ENCODE data around the gene MRPS18B. TPM values are rescaled to one million over a fixed set of nuclear protein-coding genes. Genes with fewer than 3 reads are reported as not detected.

Gene MRPS18B
- total and polyA plus RNA-seq, 2 of the 13 experiments (the other 11 are each of a cell fraction or from before 2014, with no cell fraction given): 125 to 131 TPM

GRCh38 chr6:30626484-30627366, 9.1 kb downstream of the MRPS18B start, which contains the start of gene ATAT1 (continued):
- TF ChIP-seq, protein P1, sequence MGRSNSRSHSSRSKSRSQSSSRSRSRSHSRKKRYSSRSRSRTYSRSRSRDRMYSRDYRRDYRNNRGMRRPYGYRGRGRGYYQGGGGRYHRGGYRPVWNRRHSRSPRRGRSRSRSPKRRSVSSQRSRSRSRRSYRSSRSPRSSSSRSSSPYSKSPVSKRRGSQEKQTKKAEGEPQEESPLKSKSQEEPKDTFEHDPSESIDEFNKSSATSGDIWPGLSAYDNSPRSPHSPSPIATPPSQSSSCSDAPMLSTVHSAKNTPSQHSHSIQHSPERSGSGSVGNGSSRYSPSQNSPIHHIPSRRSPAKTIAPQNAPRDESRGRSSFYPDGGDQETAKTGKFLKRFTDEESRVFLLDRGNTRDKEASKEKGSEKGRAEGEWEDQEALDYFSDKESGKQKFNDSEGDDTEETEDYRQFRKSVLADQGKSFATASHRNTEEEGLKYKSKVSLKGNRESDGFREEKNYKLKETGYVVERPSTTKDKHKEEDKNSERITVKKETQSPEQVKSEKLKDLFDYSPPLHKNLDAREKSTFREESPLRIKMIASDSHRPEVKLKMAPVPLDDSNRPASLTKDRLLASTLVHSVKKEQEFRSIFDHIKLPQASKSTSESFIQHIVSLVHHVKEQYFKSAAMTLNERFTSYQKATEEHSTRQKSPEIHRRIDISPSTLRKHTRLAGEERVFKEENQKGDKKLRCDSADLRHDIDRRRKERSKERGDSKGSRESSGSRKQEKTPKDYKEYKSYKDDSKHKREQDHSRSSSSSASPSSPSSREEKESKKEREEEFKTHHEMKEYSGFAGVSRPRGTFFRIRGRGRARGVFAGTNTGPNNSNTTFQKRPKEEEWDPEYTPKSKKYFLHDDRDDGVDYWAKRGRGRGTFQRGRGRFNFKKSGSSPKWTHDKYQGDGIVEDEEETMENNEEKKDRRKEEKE (IDR thresholded peaks at IDR 0.05): no peak
- TF ChIP-seq GABPB1 (CRISPR knock-in tag; IDR thresholded peaks at IDR 0.05): peak; percentile 99
- TF ChIP-seq HOMEZ (CRISPR knock-in tag; IDR thresholded peaks at IDR 0.05; ENCODE audit: low read depth): no peak
- TF ChIP-seq MTF1 (CRISPR knock-in tag; IDR thresholded peaks at IDR 0.05): no peak
- no peak for TF ChIP-seq ZNF7 (CRISPR knock-in tag; IDR thresholded peaks at IDR 0.05)
- peak; percentile 60; the same call in 1 of the 2 replicates for TF ChIP-seq RFX3 (CRISPR knock-in tag; IDR thresholded peaks at IDR 0.05)
- TF ChIP-seq ARHGAP35 (CRISPR knock-in tag; IDR thresholded peaks at IDR 0.05; ENCODE audit: borderline replicate concordance): peak; percentile 79; the same call in 1 of the 2 replicates
- TF ChIP-seq ZNF558 (CRISPR knock-in tag; IDR thresholded peaks at IDR 0.05; ENCODE audit: borderline replicate concordance): peak; percentile 63; the same call in 1 of the 2 replicates
- TF ChIP-seq NFKBIZ (CRISPR knock-in tag; IDR thresholded peaks at IDR 0.05): peak; percentile 61; the same call in 1 of the 2 replicates
- TF ChIP-seq CHCHD3 (CRISPR knock-in tag; IDR thresholded peaks at IDR 0.05): peak; percentile 85; the same call in 1 of the 2 replicates
- peak; percentile 88; the same call in 1 of the 2 replicates for TF ChIP-seq MZF1 (CRISPR knock-in tag; IDR thresholded peaks at IDR 0.05; ENCODE audit: borderline replicate concordance)
- TF ChIP-seq ZNF292 (CRISPR knock-in tag; IDR thresholded peaks at IDR 0.05; ENCODE audit: borderline replicate concordance, low read depth): no peak
- TF ChIP-seq NPAS2 (CRISPR knock-in tag; IDR thresholded peaks at IDR 0.05; ENCODE audit: borderline replicate concordance): no peak
- TF ChIP-seq, protein P2, sequence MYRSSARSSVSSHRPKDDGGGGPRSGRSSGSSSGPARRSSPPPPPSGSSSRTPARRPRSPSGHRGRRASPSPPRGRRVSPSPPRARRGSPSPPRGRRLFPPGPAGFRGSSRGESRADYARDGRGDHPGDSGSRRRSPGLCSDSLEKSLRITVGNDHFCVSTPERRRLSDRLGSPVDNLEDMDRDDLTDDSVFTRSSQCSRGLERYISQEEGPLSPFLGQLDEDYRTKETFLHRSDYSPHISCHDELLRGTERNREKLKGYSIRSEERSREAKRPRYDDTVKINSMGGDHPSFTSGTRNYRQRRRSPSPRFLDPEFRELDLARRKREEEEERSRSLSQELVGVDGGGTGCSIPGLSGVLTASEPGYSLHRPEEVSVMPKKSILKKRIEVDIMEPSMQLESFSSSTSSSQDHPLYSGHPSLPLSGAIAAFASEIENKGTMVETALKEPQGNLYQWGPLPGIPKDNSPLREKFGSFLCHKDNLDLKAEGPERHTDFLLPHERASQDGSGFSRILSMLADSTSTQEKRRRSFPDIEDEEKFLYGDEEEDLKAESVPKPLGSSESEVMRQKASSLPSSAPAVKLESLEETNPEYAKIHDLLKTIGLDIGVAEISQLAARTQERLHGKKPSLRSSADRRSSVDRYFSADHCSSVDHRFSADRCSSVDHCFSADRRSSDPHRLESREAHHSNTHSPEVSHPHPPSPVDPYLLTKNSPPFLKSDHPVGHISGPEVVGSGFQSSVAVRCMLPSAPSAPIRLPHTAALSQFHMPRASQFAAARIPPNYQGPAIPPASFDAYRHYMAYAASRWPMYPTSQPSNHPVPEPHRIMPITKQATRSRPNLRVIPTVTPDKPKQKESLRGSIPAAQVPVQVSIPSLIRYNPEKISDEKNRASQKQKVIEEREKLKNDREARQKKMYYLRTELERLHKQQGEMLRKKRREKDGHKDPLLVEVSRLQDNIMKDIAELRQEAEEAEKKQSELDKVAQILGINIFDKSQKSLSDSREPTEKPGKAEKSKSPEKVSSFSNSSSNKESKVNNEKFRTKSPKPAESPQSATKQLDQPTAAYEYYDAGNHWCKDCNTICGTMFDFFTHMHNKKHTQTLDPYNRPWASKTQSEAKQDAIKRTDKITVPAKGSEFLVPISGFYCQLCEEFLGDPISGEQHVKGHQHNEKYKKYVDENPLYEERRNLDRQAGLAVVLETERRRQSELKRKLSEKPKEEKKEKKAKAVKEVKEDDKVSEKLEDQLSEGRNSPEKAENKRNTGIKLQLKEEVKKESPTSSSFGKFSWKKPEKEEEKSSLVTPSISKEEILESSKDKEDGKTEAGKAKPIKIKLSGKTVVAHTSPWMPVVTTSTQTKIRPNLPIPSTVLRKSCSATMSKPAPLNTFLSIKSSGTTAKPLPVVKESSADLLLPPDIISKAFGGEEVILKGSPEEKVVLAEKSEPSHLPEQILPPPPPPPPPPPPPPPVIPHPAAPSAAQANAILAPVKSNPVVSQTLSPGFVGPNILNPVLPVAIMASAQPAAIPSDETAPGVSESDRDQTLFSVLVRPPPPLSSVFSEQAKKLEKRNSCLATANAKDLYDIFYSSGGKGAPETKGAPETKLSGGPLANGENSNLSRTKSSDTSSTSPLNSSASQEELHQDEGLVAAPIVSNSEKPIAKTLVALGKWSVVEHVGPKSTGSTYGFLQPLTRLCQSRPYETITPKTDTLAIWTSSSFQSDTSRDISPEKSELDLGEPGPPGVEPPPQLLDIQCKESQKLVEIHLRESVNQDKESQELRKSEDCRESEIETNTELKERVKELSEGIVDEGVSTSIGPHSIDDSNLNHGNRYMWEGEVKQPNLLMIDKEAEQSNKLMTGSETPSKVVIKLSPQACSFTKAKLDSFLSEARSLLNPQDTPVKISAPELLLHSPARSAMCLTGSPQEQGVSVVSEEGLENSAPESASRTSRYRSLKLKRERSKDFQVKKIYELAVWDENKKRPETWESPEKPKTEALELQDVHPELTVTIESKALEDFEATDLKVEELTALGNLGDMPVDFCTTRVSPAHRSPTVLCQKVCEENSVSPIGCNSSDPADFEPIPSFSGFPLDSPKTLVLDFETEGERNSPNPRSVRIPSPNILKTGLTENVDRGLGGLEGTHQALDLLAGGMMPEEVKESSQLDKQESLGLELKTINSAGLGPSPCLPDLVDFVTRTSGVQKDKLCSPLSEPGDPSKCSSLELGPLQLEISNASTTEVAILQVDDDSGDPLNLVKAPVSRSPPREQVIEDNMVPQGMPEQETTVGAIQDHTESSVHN (CRISPR knock-in tag; IDR thresholded peaks at IDR 0.05): peak; percentile 98
- peak; percentile 93 for TF ChIP-seq KAT8 (CRISPR knock-in tag; IDR thresholded peaks at IDR 0.05)
- no peak; the same call in 1 of the 2 replicates for TF ChIP-seq SAFB2 (CRISPR knock-in tag; IDR thresholded peaks at IDR 0.05; ENCODE audit: borderline replicate concordance, low read depth)

Measured in HepG2 (cell line).